ENCODE results near the gene MMP19. TPM values are rescaled to one million over a fixed set of nuclear protein-coding genes. Genes with fewer than 3 reads are reported as not detected.
A peak's percentile ranks its signal among the peaks of the same experiment; 100 is the strongest.

MMP19 gene
- total RNA-seq, 2 experiments from 2014 or later: 0.89 to 1.7 TPM

GRCh38 chr12:55788546-55788945 is 54.2 kb downstream of the MMP19 start:
- no peaks in the 10 kb centered on the region for H3K9me3 Mint-ChIP-seq
- H3K36me3 Mint-ChIP-seq: peaks cover 26% of the 10 kb centered on the region
- H3K27me3 Mint-ChIP-seq: no peaks in the 10 kb centered on the region
- no peaks in the 10 kb centered on the region for H3K4me1 Mint-ChIP-seq
- no peak for DNase-seq
- no peak for ATAC-seq (ENCODE audit: low read depth)
- POLR2A ChIA-PET: interaction anchor here (0.7 kb wide), 1 partner anchor 15 kb away, joined by 3 read pairs; no protein-coding TSS in a partner anchor
- H3K4me3 Mint-ChIP-seq: no peak overlapping the region
- peak overlapping the region; percentile 47 for H3K27ac Mint-ChIP-seq

Other genes starting within 250 kb of the MMP19 start
- gene OR10P1, start 206.0 kb downstream of the MMP19 start, total RNA-seq: not detected
- 1 to 10 TPM; 4.1 to 4.2 TPM for gene ITGA7, start 135.0 kb downstream of the MMP19 start, total RNA-seq
- gene BLOC1S1, start 126.9 kb downstream of the MMP19 start, total RNA-seq: 100 to 1,000 TPM; 116 to 135 TPM
- 10 to 100 TPM; 19.0 to 21.2 TPM for gene RDH5, start 122.5 kb downstream of the MMP19 start, total RNA-seq
- 100 to 1,000 TPM; 150 to 165 TPM for gene CD63, start 113.9 kb downstream of the MMP19 start, total RNA-seq
- gene GDF11, start 99.8 kb downstream of the MMP19 start, total RNA-seq: 10 to 100 TPM; 10.2 to 11.5 TPM
- 10 to 100 TPM; 80.6 to 82.4 TPM for gene SARNP, start 25.2 kb downstream of the MMP19 start, total RNA-seq
- gene ORMDL2, start 24.9 kb downstream of the MMP19 start, total RNA-seq: 10 to 100 TPM; 43.4 to 45.4 TPM
- 10 to 100 TPM; 32.3 to 37.9 TPM for gene DNAJC14, start 13.3 kb downstream of the MMP19 start, total RNA-seq
- 10 to 100 TPM; 48.3 to 48.7 TPM for gene PYM1, start 85.0 kb upstream of the MMP19 start, total RNA-seq
- 100 to 1,000 TPM; 783 to 790 TPM for gene DGKA, start 88.2 kb upstream of the MMP19 start, total RNA-seq
- under 1 TPM in 1 of 2 experiments, not detected in 1; 0.42 TPM for gene PMEL, start 123.1 kb upstream of the MMP19 start, total RNA-seq
- 100 to 1,000 TPM; 117 to 125 TPM for gene CDK2, start 123.9 kb upstream of the MMP19 start, total RNA-seq
- 10 to 100 TPM; 69.7 to 72.4 TPM for gene RAB5B, start 131.1 kb upstream of the MMP19 start, total RNA-seq
- gene SUOX, start 154.3 kb upstream of the MMP19 start, total RNA-seq: 10 to 100 TPM in 1 of 2 experiments, 1 to 10 TPM in 1; 8.1 to 11.4 TPM
- gene IKZF4, start 178.1 kb upstream of the MMP19 start, total RNA-seq: 10 to 100 TPM; 14.9 to 18.2 TPM
- 10 to 100 TPM; 39.1 to 42.6 TPM for gene RPS26, start 199.0 kb upstream of the MMP19 start, total RNA-seq
- gene ERBB3, start 237.2 kb upstream of the MMP19 start, total RNA-seq: 1 to 10 TPM; 7.1 to 8.1 TPM

All from activated naive CD8-positive, alpha-beta T cell treated with anti-CD3 and anti-CD28 coated beads, Interleukin-2, amount 10 ng/mL, durations not matched to agents 7 days and 5 days (primary cell).